Esophagus (tissue), 2 donors: ENCODE data around the gene R3HDM2. TPM values are rescaled to one million over a fixed set of nuclear protein-coding genes. Genes with fewer than 3 reads are reported as not detected.
"Not testable (repeated sequence)": the region's sequence is repeated elsewhere in the genome, so short reads cannot be mapped to it uniquely, and the experiment has no call there.

Experiments used
- H3K27ac ChIP-seq, 2 donors: one replicate each; pipeline ENCODE4 v1.5.1; 2013; ENCODE audit warnings: low read depth in 2 of 2, mild to moderate bottlenecking in 2 of 2, inconsistent platforms in 1 of 2, low read length in 1 of 2, moderate library complexity in 1 of 2
- H3K27me3 ChIP-seq, 2 donors: one replicate each; pipeline ENCODE4 v1.6.1; 2013; ENCODE audit warnings: low read length in 2 of 2, control low read depth in 1 of 2, mild to moderate bottlenecking in 1 of 2; ENCODE audit not compliant: insufficient read depth in 2 of 2, control insufficient read depth in 1 of 2
- H3K36me3 ChIP-seq, 2 donors: one replicate each; pipeline ENCODE4 v1.6.1; 2013; ENCODE audit warnings: low read length in 1 of 2; ENCODE audit not compliant: control insufficient read depth in 2 of 2, insufficient read depth in 2 of 2
- H3K4me1 ChIP-seq, 2 donors: one replicate each; pipeline ENCODE4 v1.6.1; 2013; ENCODE audit warnings: low read length in 1 of 2; ENCODE audit not compliant: control insufficient read depth in 2 of 2, insufficient read depth in 2 of 2
- H3K4me3 ChIP-seq, 2 donors: one replicate each; pipeline ENCODE4 v1.5.1; 2013; ENCODE audit warnings: low read length in 2 of 2, mild to moderate bottlenecking in 2 of 2, low read depth in 1 of 2, moderate library complexity in 1 of 2
- H3K9me3 ChIP-seq, 2 donors: one replicate each; pipeline ENCODE4 v1.6.1; 2013; ENCODE audit warnings: mild to moderate bottlenecking in 2 of 2, low read depth in 1 of 2, low read length in 1 of 2, moderate library complexity in 1 of 2; ENCODE audit not compliant: control insufficient read depth in 2 of 2, insufficient read depth in 1 of 2
- WGBS, 2 donors: extraction: QIAGEN DNeasy Blood & Tissue Kit; methylation state at CpG; one replicate each; pipeline ENCODE4 v1.1.7; 2013; 5-methylcytosine and 5-hydroxymethylcytosine counted together
- polyA plus RNA-seq, 2 donors: library from polyadenylated mRNA; stranded (reverse); fragments of 200-250 nt; gene quantifications; one replicate each; pipeline ENCODE4 v1.2.3, GENCODE V29; 2013
- donor health status: healthy with polysubstance abuse.
- donor health status: Bipolar disorder and iron deficiency.

R3HDM2 gene
- polyA plus RNA-seq, 2 donors: 10.4 to 12.4 TPM

- no peak overlapping the region for H3K27ac ChIP-seq
- H3K9me3 ChIP-seq: no peaks in the 10 kb centered on the region
- no peaks in the 10 kb centered on the region for H3K27me3 ChIP-seq
- no peaks in the 10 kb centered on the region for H3K4me1 ChIP-seq
- no peaks in the 10 kb centered on the region for H3K36me3 ChIP-seq
- WGBS, 2 donors: 90 to 92% methylated on average over 4 of the region's 4 CpGs
- H3K4me3 ChIP-seq: no peak overlapping the region
Measured at GRCh38 chr12:57329219-57329618, 101.6 kb downstream of the R3HDM2 start.

- H3K27ac ChIP-seq: no peak overlapping the region
- H3K36me3 ChIP-seq: no peaks in the 10 kb centered on the region
- no peaks in the 10 kb centered on the region for H3K4me1 ChIP-seq
- H3K27me3 ChIP-seq: no peaks in the 10 kb centered on the region
- no peak overlapping the region for H3K4me3 ChIP-seq
- H3K9me3 ChIP-seq: no peaks in the 10 kb centered on the region
Measured at GRCh38 chr12:57325395-57325794, 105.4 kb downstream of the R3HDM2 start.

DNA sequence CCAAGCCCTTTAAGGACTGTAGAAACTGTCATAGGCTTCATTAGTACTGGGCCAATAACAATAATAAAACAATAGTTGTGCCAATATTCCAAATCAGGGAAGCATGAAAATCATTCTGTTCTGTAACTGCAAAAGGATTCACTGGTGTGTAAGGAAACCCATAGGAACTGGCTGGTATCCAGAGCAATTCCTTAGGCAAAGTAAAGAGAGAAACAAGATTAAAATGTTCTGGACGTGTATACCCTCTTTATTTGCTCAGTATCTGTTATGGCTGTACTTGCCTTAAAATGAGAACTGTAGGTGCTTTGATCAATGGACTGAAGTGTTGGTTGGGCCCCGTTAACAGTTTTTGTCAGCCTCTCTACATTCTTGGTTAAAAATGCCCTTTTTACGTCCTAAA lies 107.4 kb downstream of the R3HDM2 start:
- Histone ChIP-seq H3K9me3 (no peaks in the 10 kb centered on the region), H3K27me3 (no peaks in the 10 kb centered on the region), H3K27ac (no peak overlapping the region), H3K4me1 (no peaks in the 10 kb centered on the region), H3K4me3 (no peak overlapping the region), H3K36me3 (no peaks in the 10 kb centered on the region)
- 67 to 81% methylated on average over 3 of the region's 3 CpGs for WGBS, 2 donors

DNA sequence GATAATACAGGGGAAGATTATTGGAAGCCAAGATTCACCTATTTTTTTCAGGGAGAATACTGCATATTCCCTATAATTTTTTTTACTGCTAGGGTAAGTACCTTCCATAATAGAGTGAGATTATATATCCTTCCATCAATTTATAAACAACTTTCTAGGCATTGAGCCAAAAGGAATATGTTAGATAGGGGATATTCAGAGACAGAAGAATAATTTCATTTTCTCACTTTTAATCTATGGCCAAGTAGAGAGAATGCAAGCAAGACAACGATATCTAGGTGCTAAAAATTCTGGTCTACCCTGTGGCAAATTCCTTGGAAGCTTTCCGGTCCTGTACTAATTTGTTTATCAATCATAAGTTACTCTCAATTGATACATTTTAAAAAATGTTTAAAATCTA lies 110.2 kb downstream of the R3HDM2 start:
- no peaks in the 10 kb centered on the region for H3K4me1 ChIP-seq
- 63 to 73% methylated on average over 2 of the region's 2 CpGs for WGBS, 2 donors
- no peak overlapping the region for H3K27ac ChIP-seq
- no peaks in the 10 kb centered on the region for H3K9me3 ChIP-seq
- no peak overlapping the region for H3K4me3 ChIP-seq
- H3K27me3 ChIP-seq: no peaks in the 10 kb centered on the region
- no peaks in the 10 kb centered on the region for H3K36me3 ChIP-seq

- WGBS, 2 donors: 77% methylated on average over 11 of the region's 11 CpGs
- Histone ChIP-seq H3K4me1 (no peaks in the 10 kb centered on the region), H3K27ac (no peak overlapping the region), H3K4me3 (no peak overlapping the region), H3K9me3 (no peaks in the 10 kb centered on the region), H3K27me3 (no peaks in the 10 kb centered on the region), H3K36me3 (no peaks in the 10 kb centered on the region)
Measured at GRCh38 chr12:57319678-57320469, 111.0 kb downstream of the R3HDM2 start.

DNA sequence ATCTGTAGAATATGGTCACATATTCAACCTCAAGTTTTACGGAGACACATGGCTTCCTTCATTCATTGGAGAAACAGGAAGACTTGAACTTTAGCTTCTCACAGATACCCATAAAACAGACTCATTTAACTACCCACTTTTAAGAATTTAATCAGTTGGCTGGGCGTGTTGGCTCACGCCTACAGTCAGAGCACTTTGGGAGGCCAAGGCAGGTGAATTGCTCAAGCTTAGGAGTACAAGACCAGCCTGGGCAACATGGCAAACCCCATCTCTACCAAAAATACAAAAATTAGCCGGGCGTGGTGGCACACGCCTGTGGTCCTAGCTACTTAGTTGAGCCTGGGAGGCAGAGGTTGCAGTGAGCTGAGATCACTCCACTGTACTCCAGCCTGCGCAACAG lies 115.2 kb downstream of the R3HDM2 start:
- Histone ChIP-seq H3K36me3 (no peaks in the 10 kb centered on the region), H3K9me3 (no peaks in the 10 kb centered on the region), H3K4me1 (no peaks in the 10 kb centered on the region), H3K27me3 (no peaks in the 10 kb centered on the region), H3K27ac (no peak overlapping the region), H3K4me3 (no peak overlapping the region)
- WGBS, 2 donors: 74 to 84% methylated on average over 7 of the region's 7 CpGs

DNA sequence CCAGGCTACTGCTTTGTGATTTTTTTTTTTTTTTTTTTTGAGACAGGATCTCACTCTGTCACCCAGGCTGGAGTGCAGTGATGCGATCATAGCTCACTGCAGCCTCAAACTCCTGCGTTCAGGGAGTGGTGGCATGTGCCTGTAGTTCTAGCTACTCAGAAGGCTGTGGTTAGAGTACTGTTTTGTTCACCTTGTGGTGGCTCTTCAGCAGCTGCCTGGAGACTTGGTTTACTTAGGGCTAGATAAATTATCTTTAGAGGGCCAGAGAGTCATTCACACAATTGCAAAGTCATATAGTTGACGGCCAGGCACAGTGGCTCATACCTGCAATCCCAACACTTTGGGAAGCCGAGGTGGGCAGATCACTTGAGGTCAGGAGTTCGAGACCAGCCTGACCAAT lies 118.6 kb downstream of the R3HDM2 start:
- not testable (repeated sequence) for H3K4me1 ChIP-seq, H3K27me3 ChIP-seq, H3K9me3 ChIP-seq, H3K27ac ChIP-seq, H3K4me3 ChIP-seq, H3K36me3 ChIP-seq
- WGBS, 2 donors: 85 to 93% methylated on average over 5 of the region's 5 CpGs

- no peak overlapping the region for H3K27ac ChIP-seq
- no peaks in the 10 kb centered on the region for H3K4me1 ChIP-seq
- WGBS, 2 donors: 44 to 46% methylated on average over 2 of the region's 2 CpGs
- H3K36me3 ChIP-seq: no peaks in the 10 kb centered on the region
- no peak overlapping the region for H3K4me3 ChIP-seq
- H3K9me3 ChIP-seq: no peaks in the 10 kb centered on the region
- no peaks in the 10 kb centered on the region for H3K27me3 ChIP-seq
Measured at GRCh38 chr12:57309420-57309819, 121.4 kb downstream of the R3HDM2 start.

GRCh38 chr12:57300961-57301584 lies 129.8 kb downstream of the R3HDM2 start:
- H3K36me3 ChIP-seq: peaks cover 4 to 7% of the 10 kb centered on the region in 2 donors
- 87 to 92% methylated on average over 3 of the region's 3 CpGs for WGBS, 2 donors

GRCh38 chr12:57299514-57300016 lies 131.3 kb downstream of the R3HDM2 start:
- Histone ChIP-seq H3K4me3 (no peak overlapping the region), H3K27me3 (no peaks in the 10 kb centered on the region), H3K9me3 (no peaks in the 10 kb centered on the region), H3K4me1 (no peaks in the 10 kb centered on the region), H3K27ac (no peak overlapping the region), H3K36me3 (peaks cover 4 to 10% of the 10 kb centered on the region in 2 donors)
- WGBS, 2 donors: 63 to 76% methylated on average over 1 of the region's 1 CpG

More at GRCh38 chr12:57300961-57301584, 129.8 kb downstream of the R3HDM2 start:
- Histone ChIP-seq H3K4me1 (no peaks in the 10 kb centered on the region), H3K27me3 (no peaks in the 10 kb centered on the region), H3K9me3 (no peaks in the 10 kb centered on the region), H3K4me3 (no peak overlapping the region), H3K27ac (no peak overlapping the region)
